Inflammatory macrophage treated with lipopolysaccharide for 4 hours (primary cell): ENCODE measurements around the gene ISOC1.

Experiments used
- DNase-seq: peaks from one replicate; pipeline ENCODE4 v3.0.0-alpha.2; 2020

Gene ISOC1

DNA sequence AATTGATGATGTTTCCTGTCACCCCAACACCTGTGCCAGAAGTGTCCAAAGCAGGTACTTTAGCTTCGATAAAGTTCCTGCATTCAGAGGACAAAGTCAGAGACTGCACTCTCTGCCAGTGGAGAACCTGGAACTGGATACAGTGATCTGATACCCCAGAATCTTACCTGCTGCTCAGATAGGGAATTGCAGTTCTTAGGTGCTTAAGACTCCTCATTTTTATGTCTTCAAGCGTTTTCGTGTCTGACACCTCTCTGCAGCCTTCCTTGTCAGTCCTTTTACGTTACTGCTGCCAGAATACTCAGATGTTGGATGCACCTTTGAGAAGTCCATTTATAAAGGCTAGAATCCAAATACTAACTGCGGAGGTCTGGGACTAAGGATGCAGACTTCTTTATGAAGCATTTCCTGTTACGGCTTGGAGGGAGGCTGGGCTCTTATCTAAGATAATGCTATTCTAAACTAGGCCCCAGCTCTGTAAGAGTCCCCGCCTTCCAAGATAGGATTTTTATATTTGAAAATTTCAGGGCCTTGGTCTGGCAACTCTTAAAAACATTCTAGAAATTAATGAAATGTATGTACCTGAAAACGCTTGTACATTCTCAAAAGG is 1.9 kb downstream of the ISOC1 start:
- no peak for DNase-seq

DNA sequence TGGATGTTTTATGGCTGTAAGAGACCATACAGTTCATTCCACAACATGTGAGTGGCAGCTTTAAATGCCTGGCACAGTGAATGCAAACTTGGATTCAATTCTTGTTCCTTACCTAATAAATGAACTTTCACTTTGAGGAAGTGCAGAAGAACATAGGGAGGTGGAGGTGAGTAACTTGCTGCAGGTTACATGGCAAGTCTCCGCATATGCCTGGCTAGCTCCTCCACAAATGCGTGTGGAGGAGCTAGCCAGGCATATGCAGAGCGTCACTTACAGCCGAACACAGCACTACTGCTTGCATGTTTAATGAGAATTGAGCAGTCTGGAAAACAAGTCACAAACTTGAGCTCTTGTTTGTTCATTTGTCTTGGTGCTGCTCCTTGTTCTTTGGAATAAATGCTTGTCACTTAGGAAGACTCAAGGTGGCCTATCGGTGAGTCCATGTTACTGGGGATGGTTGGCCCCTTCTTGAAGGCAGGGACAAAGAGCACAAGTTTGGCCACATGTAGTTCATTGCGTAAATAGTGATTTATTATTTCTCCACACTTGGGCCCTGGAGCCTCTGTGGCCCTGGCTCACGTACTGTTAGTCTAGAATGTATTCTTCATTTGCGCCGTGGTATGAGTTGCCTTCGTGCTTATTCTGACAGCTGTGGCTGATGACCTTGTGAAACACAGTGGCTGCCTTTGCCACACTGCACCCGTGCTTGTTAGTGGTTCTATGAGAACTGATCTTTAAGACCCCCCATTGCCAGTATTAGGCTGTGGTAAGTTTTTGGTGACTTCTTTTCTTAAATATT is 3.1 kb downstream of the ISOC1 start:
- DNase-seq, result no peak

DNA sequence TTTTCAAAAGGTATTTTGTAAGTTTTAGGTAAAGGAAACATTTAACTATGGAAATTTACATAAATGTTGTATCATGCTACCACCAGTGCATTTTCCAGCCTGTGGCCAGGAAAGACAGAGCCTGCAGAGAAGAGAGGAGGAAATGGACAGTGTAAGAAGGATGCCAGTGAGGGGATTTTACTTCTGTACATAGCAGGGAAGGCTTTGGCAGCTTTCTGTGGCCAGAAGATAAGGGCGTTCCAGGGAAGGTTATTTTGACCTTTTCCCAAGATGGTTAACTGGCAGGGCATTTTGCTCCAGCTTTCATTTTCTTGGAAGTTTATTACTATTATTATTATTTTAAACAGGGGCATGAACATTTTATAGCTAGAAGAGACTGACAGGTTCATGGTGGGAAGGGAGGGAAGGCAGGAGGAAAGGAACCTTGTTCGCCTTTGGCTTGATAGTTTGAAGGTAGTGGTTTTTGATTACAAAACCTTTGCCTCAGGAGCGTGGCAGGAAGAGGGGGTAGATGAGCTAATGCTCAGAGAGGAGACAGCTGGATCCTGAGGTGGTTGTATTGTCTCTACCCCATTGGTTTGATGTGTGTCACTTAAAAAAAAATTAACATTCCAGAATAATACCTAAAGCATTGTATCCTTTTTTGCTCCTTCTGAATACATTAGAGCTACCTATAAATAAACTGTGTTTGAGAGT is 4.1 kb downstream of the ISOC1 start:
- DNase-seq, result no peak

DNA sequence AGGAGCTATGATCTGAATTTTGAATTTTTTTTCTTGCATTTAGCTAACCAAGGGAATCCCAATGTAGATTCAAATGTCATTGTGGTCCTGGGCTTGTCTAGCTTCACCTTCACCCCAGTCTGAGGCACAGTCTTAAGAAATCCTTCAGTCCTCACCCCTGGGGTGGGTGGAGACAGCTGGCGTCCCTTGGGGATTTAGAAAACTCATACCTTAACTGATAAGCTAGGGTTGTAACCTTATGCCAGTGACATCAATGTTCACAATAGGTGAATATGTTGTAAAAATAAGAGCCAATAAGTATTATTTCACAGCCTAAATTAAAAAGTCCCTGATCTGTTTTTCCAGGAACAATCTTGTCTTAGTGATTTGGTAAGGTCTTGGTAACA is 4.6 kb downstream of the ISOC1 start:
- DNase-seq, result no peak

DNA sequence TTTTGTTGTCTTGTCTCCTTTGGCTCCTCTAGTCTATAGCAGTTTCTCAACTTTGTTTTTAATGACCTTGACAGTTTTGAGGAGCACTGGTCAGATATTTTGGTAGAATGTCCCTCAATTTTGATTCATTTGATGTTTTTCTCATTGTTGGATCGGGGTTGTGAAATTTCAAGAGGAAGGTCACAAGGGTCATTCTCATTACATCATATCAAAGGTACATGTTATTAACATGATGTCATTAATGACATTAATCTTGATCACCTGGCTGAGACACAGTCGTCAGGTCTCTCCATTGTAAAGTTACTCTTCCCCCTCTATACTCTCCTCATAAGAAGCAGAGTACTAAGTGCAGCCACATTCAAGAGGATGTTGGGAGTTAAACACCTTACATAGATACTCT is 7.2 kb downstream of the ISOC1 start:
- no peak for DNase-seq

DNA sequence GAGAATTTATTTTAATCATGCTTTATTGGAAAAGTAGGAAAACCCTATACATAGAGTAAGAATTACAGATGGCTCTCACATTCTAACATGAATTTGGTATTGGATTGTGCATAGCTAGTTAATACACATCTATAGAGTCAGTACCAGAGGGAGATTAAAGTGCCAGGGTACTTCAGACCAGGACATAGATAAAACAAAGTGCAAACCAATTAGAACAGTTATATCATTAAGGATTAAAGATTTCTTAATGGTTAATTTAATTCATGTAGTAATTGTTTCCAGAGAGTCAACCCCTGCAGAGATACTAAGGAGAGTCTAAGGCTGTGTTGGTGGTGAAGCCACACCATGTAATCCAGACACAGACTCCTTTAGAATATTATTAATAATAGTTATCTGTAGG is 8.8 kb downstream of the ISOC1 start:
- DNase-seq, result no peak

DNA sequence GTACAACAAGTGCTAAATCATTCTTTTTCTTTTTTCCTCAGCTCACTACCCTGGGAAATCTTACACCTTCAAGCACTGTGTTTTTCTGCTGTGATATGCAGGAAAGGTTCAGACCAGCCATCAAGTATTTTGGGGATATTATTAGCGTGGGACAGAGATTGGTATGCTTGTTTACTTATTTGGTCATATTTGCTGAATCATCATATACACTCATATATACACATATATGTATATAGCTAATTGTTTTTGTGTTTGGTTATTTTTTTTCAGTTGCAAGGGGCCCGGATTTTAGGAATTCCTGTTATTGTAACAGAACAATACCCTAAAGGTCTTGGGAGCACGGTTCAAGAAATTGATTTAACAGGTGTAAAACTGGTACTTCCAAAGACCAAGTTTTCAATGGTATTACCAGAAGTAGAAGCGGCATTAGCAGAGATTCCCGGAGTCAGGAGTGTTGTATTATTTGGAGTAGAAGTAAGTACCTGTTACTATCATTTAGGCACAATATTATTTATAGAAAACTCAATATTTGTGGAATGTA is 10.4 kb downstream of the ISOC1 start:
- no peak for DNase-seq

DNA sequence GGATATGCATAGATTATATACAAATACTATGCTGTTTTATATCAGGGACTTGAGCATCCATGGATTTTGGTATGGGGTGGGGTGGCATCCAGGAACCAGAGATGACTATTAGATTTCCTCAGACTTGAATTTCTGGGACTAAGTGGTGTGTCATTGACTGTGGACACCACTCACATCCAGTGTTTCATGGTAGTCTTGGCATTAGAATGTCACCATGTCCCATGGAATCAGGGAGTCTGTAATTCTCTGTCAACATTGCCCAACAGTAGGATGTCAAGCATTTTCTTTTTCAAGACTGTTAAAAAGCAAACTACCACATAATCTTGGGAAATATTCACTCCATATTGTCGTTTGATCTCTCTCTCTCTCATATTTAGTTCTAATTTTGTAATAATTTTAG is 13.1 kb downstream of the ISOC1 start:
- DNase-seq, result no peak

DNA sequence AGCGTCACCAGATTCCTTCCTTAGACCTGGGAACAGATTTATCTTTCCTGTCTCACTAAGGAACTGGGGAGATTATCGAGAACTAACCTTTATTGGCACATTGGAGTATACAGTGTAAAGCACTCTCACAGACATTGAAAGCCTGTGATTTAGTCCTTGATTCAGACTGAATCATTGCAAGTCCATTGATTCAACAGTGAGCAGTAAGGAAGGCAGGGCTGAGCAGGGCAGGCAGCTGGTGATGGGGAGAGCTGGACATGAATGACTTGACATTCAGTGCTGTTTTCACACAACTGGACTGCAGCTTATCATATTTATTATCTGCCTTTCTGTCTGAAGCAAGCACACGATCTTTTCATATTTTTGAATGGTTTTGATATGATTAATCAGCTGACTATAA is 16.2 kb downstream of the ISOC1 start:
- DNase-seq, result no peak

DNA sequence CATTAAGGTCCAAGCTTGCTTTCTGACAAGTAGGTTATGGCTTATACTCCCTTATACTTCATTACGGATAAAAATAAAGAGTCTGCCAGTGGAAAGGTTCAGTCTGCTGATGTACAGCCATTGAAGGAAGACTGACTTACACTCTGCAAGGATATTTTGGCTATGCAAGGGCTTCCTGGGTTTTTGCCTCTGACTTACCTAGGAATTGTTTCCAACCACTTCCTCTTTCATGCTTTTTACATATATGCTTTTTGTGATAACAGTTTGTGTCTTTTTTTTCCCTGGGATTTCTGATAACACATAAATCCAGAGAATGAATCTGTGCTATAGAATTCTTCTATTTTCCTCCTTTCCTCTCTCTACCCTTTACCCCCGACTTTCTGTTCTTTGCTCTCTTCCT is 16.8 kb downstream of the ISOC1 start:
- no peak for DNase-seq

DNA sequence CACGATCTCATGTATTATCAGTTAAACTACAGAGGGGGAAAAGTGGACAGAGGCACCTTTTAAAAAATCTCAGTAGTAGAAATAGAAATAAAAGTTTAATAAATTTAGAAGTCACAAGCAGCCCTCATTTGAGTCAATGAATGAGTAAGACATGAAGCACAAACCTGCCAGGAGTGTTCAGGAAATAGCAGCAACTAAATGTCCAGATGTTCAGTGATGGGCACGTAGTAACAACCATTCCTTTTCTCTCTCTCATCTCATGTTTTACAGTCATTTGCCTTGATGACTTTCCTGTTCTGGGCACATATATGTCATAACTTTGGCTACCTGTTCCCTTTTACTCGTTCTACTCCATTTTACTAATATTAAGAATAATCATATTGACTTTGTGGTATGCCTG is 17.7 kb downstream of the ISOC1 start:
- no peak for DNase-seq

DNA sequence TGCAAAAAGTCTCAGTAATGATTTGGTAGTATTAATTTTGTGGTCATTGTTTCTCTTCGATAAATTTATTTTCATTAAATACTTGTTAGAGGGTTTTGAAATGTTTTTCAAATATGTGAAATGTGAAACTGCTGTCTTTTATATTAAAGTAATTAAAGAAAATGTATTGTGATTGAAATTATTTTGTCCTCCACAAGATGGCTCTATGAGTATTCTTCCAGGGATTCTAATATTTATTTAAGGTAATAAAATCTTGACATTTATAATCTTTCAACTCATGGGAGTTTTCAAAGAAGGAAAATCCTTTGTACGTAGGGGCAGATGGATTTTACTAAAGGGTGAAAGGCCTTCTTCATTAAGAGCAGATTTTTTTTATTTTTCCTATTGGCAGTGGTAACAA is 19.3 kb downstream of the ISOC1 start:
- no peak for DNase-seq

DNA sequence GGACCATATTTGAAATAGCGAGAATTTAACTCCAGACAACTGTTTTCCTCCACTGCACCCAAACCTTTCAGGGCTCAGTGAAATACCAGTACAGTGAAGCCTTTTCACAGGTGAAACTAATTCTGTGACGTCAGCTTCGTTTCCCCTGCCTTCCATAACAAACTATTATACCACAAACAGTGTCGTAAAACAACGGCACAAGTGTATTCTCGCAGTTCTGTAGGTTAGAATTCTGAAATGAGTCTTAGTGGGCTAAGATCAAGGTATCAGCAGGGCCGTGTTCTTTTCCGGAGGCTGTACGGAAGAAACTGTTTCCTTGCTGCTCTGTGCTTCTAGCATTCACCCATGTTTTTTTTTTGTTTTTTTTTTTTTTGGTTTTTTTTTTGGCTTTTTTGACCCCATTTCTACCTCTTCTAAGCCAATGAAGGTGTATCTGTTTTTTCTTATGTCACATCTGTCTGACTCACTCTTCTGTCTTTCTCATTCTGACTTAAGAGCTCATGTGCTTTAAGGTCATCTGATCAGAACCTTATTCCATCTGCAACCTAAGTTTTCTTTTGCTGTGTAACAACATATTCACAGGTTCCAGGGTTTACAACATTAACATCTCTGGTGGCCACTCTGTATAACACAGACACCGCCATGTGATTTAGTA is 20.1 kb downstream of the ISOC1 start:
- DNase-seq, result no peak

DNA sequence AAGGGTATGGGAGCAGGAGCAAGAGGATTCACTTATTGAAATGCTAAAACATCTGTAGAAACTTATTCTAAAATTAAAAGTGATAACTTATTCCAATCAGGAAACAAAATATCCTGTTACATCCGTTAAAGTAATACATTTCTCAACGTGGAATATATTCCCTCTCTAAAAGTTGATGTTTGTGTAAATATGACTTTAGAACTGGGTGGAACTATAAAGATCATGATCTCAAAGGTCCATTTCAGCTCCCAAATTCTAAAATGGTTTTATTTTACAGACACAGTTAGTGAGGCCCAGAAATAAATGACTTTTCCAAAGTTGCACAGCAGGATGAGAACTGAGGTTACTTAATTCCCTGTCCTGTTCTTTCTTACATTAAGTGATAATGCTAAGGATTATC is 21.1 kb downstream of the ISOC1 start:
- DNase-seq, result no peak

DNA sequence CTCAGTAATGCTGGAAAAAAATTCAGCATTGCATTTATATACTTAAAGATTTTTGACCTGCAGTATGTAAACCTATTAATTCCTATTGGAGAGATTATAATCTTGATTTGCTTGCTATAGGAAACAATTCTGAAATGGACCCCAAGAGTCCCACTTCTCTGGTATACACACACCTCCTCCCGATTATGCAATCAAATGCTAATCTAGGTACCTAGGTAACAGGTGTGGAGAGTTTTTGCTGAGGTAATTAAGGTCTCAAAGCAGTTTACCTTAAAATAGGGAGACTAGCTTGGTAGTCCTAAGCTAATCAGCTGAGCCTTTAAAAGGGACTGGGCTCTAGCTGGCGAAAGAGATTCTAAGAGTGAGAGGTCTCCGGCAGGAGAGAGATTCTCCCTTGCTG is 22.2 kb downstream of the ISOC1 start:
- no peak for DNase-seq

DNA sequence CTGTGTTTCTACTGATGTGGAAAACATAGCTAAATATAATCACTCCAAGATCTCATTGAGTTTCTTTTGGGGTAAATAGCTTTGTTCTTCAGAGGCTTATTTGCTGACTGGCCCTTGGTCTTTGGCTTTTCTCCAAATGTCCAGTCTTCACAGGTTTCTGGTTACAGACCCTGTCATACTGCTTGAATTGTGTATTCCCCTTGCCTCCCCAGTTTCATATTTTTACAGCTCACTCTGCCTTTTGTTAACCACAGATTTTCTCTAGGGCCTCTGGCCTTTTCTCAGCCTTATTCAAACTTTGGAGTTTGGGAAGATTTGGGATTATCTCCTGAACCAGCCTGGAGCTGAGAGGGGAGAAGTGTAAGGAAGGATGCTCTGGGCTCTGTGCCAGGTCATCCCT is 23.9 kb downstream of the ISOC1 start:
- no peak for DNase-seq

DNA sequence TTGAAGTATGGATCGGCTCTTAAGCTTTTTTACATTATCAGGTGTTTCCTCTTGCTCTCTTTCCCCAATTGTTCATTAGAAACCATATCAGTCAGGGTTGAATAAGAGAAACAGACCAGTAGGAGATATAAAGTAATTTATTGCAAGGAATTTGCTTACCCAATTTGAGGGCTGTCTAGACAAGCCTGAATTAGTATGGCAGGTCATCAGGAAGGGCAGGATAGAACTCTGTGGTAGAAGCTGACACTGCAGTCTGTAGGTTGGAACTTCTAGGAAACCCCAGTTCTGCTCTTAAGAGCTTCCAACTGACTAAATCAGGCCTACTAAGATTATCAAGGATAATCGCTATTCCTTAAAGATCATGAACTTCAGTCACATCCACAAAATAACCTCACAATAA is 24.3 kb downstream of the ISOC1 start:
- DNase-seq, result no peak

DNA sequence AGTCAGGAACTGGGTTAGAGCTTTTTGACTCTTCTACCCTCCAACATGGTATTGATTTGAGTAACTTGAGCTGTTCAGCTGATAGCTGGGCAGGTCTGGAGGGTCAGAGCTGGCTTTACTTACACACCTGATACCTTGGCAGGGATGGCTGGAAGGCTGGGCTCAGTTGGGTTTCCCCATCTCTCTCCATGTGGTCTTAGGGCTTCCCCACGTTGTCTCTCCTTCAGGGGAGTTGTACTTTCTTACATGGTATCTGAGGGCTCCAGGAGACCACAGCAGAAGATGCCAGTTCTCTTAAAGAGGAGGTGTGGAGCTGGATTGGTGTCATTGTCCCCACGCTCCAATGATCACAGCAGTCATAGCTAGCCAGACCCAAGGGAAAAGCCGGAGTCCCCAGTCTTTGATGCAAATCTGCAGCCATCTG is 25.6 kb downstream of the ISOC1 start:
- no peak for DNase-seq

DNA sequence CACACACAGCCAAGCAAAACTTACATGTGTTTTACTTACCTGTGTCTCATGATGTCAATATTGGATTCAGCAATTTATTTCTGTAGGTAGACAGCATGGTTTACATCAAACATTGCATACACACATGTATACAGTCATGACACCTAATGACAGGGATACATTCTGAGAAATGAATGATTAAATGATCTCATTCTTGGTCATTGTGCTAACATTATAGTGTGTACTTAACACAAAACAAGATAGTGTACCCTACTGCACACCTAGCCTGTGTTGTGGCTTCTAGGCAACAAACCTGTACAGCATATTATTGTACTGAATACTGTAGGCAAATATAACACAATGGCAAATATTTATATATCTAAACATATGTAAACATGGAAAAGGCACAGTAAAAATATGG is 28.0 kb downstream of the ISOC1 start:
- DNase-seq, result no peak

DNA sequence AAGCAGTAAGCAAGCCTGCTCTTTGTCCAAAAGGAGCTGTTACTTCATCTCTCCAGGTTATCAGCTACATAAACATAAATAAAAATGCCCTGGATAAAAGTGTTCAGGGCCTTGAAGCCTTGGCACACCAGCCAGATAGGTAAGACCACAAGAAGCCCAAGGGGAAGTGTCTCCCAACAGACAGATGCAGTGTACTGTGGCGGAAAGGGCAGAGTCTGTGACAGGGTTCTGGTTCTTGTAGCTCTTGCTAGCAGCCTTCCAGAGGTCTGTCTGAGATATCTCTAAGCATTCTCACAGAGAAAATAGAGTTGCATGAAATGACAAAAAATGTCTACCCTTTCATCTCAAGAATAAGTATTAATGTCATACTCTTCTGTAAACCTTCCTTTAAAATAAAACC is 30.1 kb downstream of the ISOC1 start:
- no peak for DNase-seq

DNA sequence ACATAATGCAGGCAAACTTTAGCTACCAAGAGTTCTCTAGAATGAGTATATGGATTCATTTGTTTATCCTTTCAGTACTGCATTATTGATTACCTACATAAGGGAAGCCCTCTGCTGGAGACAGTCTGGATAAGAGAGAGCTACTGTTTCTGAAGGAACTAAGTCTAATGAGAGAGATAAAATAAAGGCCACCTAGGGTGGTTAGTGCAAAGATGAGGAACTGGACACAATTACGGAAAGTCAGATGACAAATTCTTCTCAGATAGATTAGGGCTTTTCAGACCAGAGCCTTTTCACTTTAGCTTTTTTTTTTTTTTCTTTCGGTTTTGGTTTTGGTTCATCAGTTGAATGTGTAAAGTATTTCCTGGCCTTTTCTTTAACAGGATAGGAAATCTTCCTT is 31.3 kb downstream of the ISOC1 start:
- DNase-seq, result peak; percentile 60

DNA sequence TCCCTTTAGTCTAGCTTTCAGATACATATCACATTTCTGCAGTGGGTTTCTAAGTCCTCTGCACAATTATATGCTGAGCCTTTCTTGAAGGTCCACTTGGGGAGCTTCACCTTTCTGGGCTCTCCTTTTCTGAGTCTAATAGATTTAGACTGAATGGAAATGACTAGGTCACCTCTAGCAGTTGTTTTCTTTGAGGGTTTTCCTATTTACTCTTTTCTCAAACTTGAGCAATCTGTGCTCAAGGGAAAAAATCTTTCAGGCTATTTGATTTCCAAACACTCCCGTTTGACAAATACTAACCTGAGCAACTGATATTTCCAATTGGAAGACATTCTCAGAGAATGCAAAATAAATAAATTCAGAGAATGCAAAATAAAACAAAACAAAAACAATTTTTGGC is 39.0 kb downstream of the ISOC1 start:
- no peak for DNase-seq

DNA sequence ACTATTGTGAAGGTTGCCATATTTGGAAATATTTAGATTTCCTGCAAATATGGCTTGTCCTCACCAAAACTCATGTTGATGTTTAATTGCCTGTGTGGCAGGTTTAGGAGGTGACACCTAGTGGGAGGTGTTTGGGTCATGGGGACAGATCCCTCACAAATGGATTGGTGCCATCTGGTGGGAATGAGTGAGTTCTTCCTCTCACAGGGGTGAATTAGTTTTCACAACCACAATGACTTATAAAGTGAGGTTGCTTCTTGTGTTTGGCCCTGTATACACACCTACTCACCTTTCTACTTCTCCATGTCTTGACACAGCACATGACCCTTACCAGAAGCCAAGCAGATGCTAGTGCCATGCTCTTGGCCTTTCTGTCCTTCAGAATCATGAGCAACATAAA is 41.1 kb downstream of the ISOC1 start:
- DNase-seq, result no peak

DNA sequence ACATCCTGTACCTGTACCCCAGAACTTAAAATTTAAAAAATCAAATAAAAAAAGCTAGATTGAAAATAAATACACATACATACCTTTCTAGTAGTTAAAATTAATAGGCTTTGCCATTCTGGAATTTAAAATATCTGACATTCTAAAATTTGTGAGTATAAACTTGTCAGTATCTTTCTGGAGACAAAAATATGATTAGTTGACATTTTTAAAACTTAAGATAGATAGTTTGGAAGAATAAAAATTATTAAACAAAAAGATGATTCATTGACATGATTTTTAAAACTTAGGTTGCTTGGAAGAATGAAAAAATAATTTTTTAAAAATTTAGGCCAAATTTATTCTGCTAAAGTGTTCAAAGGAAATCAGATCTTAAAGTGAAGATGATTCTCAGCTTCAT is 43.1 kb downstream of the ISOC1 start:
- no peak for DNase-seq
